Measurements from ENCODE around the gene KLRC3. TPM values are rescaled to one million over a fixed set of nuclear protein-coding genes. Genes with fewer than 3 reads are reported as not detected.
"Not testable (repeated sequence)": the region's sequence is repeated elsewhere in the genome, so short reads cannot be mapped to it uniquely, and the experiment has no call there.

KLRC3 gene
- total and polyA plus RNA-seq, 2 experiments from 2014 or later, result 0.15 TPM; not detected in 1

GRCh38 chr12:10454531-10454930 lies 34.1 kb upstream of the KLRC3 start:
- Histone ChIP-seq H3K4me3 (no peak overlapping the region), H3K9me3 (ENCODE audit: low read depth) (no peaks in the 10 kb centered on the region), H3K27me3 (no peaks in the 10 kb centered on the region), H3K27ac (no peak overlapping the region), H3K36me3 (no peaks in the 10 kb centered on the region), H3K4me1 (ENCODE audit: low read depth) (no peaks in the 10 kb centered on the region)
- no peak for DNase-seq (ENCODE audit: low read depth in 1 of 2, low spot score in 1 of 2)
- no peak for TF ChIP-seq CTCF (IDR thresholded peaks at IDR 0.05; ENCODE audit: low read depth, low read length)

GRCh38 chr12:10453156-10453555 lies 32.8 kb upstream of the KLRC3 start, which contains the start of gene KLRC1:
Gene KLRC1 (minus strand): TSS chr12:10453377. CDS start chr12:10451156, 2,221 bp downstream.
- Histone ChIP-seq H3K27me3 (no peaks in the 10 kb centered on the region), H3K9me3 (ENCODE audit: low read depth) (no peaks in the 10 kb centered on the region), H3K4me3 (no peak within 1 kb of the TSS), H3K4me1 (ENCODE audit: low read depth) (no peaks in the 10 kb centered on the region), H3K36me3 (no peaks in the 10 kb centered on the region), H3K27ac (no peak within 1 kb of the TSS)
- no peak for TF ChIP-seq CTCF (IDR thresholded peaks at IDR 0.05; ENCODE audit: low read depth, low read length)
- no peak for DNase-seq (ENCODE audit: low read depth in 1 of 2, low spot score in 1 of 2)

- Histone ChIP-seq H3K27me3 (no peaks in the 10 kb centered on the region), H3K9me3 (ENCODE audit: low read depth) (no peaks in the 10 kb centered on the region), H3K36me3 (no peaks in the 10 kb centered on the region), H3K4me3 (no peak overlapping the region), H3K4me1 (ENCODE audit: low read depth) (no peaks in the 10 kb centered on the region), H3K27ac (no peak overlapping the region)
- DNase-seq (ENCODE audit: low read depth in 1 of 2, low spot score in 1 of 2), result no peak
- TF ChIP-seq CTCF (IDR thresholded peaks at IDR 0.05; ENCODE audit: low read depth, low read length), result no peak
Observed at GRCh38 chr12:10448236-10448635, 27.8 kb upstream of the KLRC3 start.

- not testable (repeated sequence) for H3K36me3 ChIP-seq; H3K27ac ChIP-seq; H3K4me1 ChIP-seq (ENCODE audit: low read depth); H3K9me3 ChIP-seq (ENCODE audit: low read depth); H3K27me3 ChIP-seq; H3K4me3 ChIP-seq
- DNase-seq (ENCODE audit: low read depth in 1 of 2, low spot score in 1 of 2), result peak in 1 of 2 donors; percentile 2
Observed at GRCh38 chr12:10446052-10446451, 25.7 kb upstream of the KLRC3 start.

- H3K27ac ChIP-seq; H3K27me3 ChIP-seq; H3K4me1 ChIP-seq (ENCODE audit: low read depth); H3K36me3 ChIP-seq; H3K9me3 ChIP-seq (ENCODE audit: low read depth); H3K4me3 ChIP-seq; DNase-seq (ENCODE audit: low read depth in 1 of 2, low spot score in 1 of 2): not testable (repeated sequence)
Observed at GRCh38 chr12:10441144-10441543, 20.7 kb upstream of the KLRC3 start.

GRCh38 chr12:10439608-10440274 lies 19.3 kb upstream of the KLRC3 start:
- not testable (repeated sequence) for H3K4me3 ChIP-seq; H3K4me1 ChIP-seq (ENCODE audit: low read depth); H3K27me3 ChIP-seq; H3K27ac ChIP-seq; H3K36me3 ChIP-seq; H3K9me3 ChIP-seq (ENCODE audit: low read depth); DNase-seq (ENCODE audit: low read depth in 1 of 2, low spot score in 1 of 2)

GRCh38 chr12:10437601-10438000 lies 17.2 kb upstream of the KLRC3 start:
- H3K9me3 ChIP-seq (ENCODE audit: low read depth); H3K4me1 ChIP-seq (ENCODE audit: low read depth); H3K4me3 ChIP-seq; H3K27me3 ChIP-seq; DNase-seq (ENCODE audit: low read depth in 1 of 2, low spot score in 1 of 2); H3K36me3 ChIP-seq; H3K27ac ChIP-seq: not testable (repeated sequence)

- H3K9me3 ChIP-seq (ENCODE audit: low read depth); H3K4me3 ChIP-seq; H3K36me3 ChIP-seq; H3K27ac ChIP-seq; H3K27me3 ChIP-seq; H3K4me1 ChIP-seq (ENCODE audit: low read depth): not testable (repeated sequence)
- DNase-seq (ENCODE audit: low read depth in 1 of 2, low spot score in 1 of 2), result peak in 1 of 2 donors; percentile 15
Observed at GRCh38 chr12:10435816-10436215, 15.4 kb upstream of the KLRC3 start, which contains the start of gene KLRC2. Gene KLRC2 (minus strand): TSS chr12:10436010. CDS start chr12:10435986, 24 bp downstream.

GRCh38 chr12:10430623-10431022 lies 10.2 kb upstream of the KLRC3 start:
- not testable (repeated sequence) for DNase-seq (ENCODE audit: low read depth in 1 of 2, low spot score in 1 of 2); H3K4me1 ChIP-seq (ENCODE audit: low read depth); H3K9me3 ChIP-seq (ENCODE audit: low read depth); H3K4me3 ChIP-seq; H3K27me3 ChIP-seq; H3K36me3 ChIP-seq; H3K27ac ChIP-seq

- not testable (repeated sequence) for H3K4me3 ChIP-seq; H3K4me1 ChIP-seq (ENCODE audit: low read depth); H3K27ac ChIP-seq; H3K36me3 ChIP-seq; H3K27me3 ChIP-seq; DNase-seq (ENCODE audit: low read depth in 1 of 2, low spot score in 1 of 2); H3K9me3 ChIP-seq (ENCODE audit: low read depth)
Observed at GRCh38 chr12:10425938-10426337, 5.5 kb upstream of the KLRC3 start.

GRCh38 chr12:10424260-10424899 lies 4.0 kb upstream of the KLRC3 start:
- not testable (repeated sequence) for H3K36me3 ChIP-seq; H3K4me1 ChIP-seq (ENCODE audit: low read depth); H3K4me3 ChIP-seq; H3K27me3 ChIP-seq; H3K27ac ChIP-seq; DNase-seq (ENCODE audit: low read depth in 1 of 2, low spot score in 1 of 2); H3K9me3 ChIP-seq (ENCODE audit: low read depth)
